Measurements from ENCODE around the gene GATAD2A.

Gene GATAD2A

GRCh38 chr19:19422156-19422555 is 16.7 kb downstream of the GATAD2A start:
- DNase-seq: no peak

- no peak for DNase-seq
Measured at GRCh38 chr19:19423322-19423721, 17.8 kb downstream of the GATAD2A start.

- no peak for DNase-seq
Measured at GRCh38 chr19:19425170-19425875, 19.8 kb downstream of the GATAD2A start.

GRCh38 chr19:19426216-19426615 is 20.7 kb downstream of the GATAD2A start:
- no peak for DNase-seq

- no peak for DNase-seq
Measured at GRCh38 chr19:19426799-19427198, 21.3 kb downstream of the GATAD2A start.

- no peak for DNase-seq
Measured at GRCh38 chr19:19427302-19427701, 21.8 kb downstream of the GATAD2A start.

- DNase-seq: no peak
Measured at GRCh38 chr19:19427944-19428343, 22.5 kb downstream of the GATAD2A start.

GRCh38 chr19:19428746-19429145 is 23.3 kb downstream of the GATAD2A start:
- DNase-seq: no peak

GRCh38 chr19:19429361-19429760 is 23.9 kb downstream of the GATAD2A start:
- DNase-seq: no peak

GRCh38 chr19:19432732-19433131 is 27.3 kb downstream of the GATAD2A start:
- DNase-seq: no peak

- no peak for DNase-seq
Measured at GRCh38 chr19:19433666-19434213, 28.3 kb downstream of the GATAD2A start.

GRCh38 chr19:19434483-19435045 is 29.1 kb downstream of the GATAD2A start:
- DNase-seq: no peak

- DNase-seq: no peak
Measured at GRCh38 chr19:19436137-19436691, 30.7 kb downstream of the GATAD2A start.

GRCh38 chr19:19438366-19439175 is 33.1 kb downstream of the GATAD2A start:
- no peak for DNase-seq

GRCh38 chr19:19439176-19439482 is 33.7 kb downstream of the GATAD2A start:
- no peak for DNase-seq

- no peak for DNase-seq
Measured at GRCh38 chr19:19443283-19443682, 37.8 kb downstream of the GATAD2A start.

- no peak for DNase-seq
Measured at GRCh38 chr19:19443902-19444680, 38.6 kb downstream of the GATAD2A start.

GRCh38 chr19:19444681-19445155 is 39.2 kb downstream of the GATAD2A start:
- no peak for DNase-seq

- DNase-seq: no peak
Measured at GRCh38 chr19:19445288-19445687, 39.8 kb downstream of the GATAD2A start.

- DNase-seq: no peak
Measured at GRCh38 chr19:19445911-19446361, 40.5 kb downstream of the GATAD2A start.

GRCh38 chr19:19446655-19447437 is 41.4 kb downstream of the GATAD2A start:
- no peak for DNase-seq

All from activated CD4-positive, alpha-beta T cell treated with anti-CD3 and anti-CD28 coated beads for 1 hour (primary cell).